WTC11 (cell line): ENCODE data around the gene KAT6B. TPM values are rescaled to one million over a fixed set of nuclear protein-coding genes. Genes with fewer than 3 reads are reported as not detected.

Experiments
- ATAC-seq: fragments of 200-7000 bp; cut with Tn5 transposase; 2 replicates; pipeline ENCODE4 v1.10.0; 2021; ENCODE audit warnings: mild to moderate bottlenecking, moderate library complexity
- CTCF ChIA-PET: fragments of 300-600 bp; sonication (Branson Sonifier 250); formaldehyde crosslinking; loops from one replicate; lab custom pipeline; 2021; ENCODE audit warnings: antibody characterized with exemption; lab: Charles Lee
- POLR2A ChIA-PET: fragments of 350-600 bp; sonication (Branson Sonifier 250); formaldehyde crosslinking; loops from one replicate; lab custom pipeline; 2021; ENCODE audit warnings: antibody characterized with exemption; lab: Charles Lee
- DNase-seq: peaks from one replicate; pipeline ENCODE4 v3.0.0; 2021; ENCODE audit warnings: low spot score
- H3K27ac Mint-ChIP-seq: 2 replicates; pipeline ENCODE4 v1.8.0; 2021; ENCODE audit warnings: mixed read lengths
- H3K27me3 Mint-ChIP-seq: 2 replicates; pipeline ENCODE4 v1.8.0; 2021; ENCODE audit warnings: low read depth, mild to moderate bottlenecking, moderate library complexity, mixed read lengths
- H3K36me3 Mint-ChIP-seq: 2 replicates; pipeline ENCODE4 v1.8.0; 2021; ENCODE audit warnings: mixed read lengths
- H3K4me1 Mint-ChIP-seq: 2 replicates; pipeline ENCODE4 v1.8.0; 2022; ENCODE audit warnings: mixed read lengths
- H3K4me3 Mint-ChIP-seq: 2 replicates; pipeline ENCODE4 v1.8.0; 2021; ENCODE audit warnings: mild to moderate bottlenecking, moderate library complexity, mixed read lengths
- H3K9me3 Mint-ChIP-seq: 2 replicates; pipeline ENCODE4 v1.8.0; 2021; ENCODE audit warnings: mixed read lengths
- ATF1 ChIP-seq: sonication (generic); formaldehyde crosslinking; IDR thresholded peaks from 2 replicates; pipeline ENCODE4 v1.8.1; 2023; ENCODE audit warnings: mild to moderate bottlenecking, moderate library complexity, missing genetic modification reagents
- ATF2 ChIP-seq: sonication (generic); formaldehyde crosslinking; IDR thresholded peaks from 2 replicates; pipeline ENCODE4 v1.8.1; 2022; ENCODE audit warnings: low read depth, missing genetic modification reagents, borderline replicate concordance
- ATF3 ChIP-seq: sonication (generic); formaldehyde crosslinking; conservative IDR thresholded peaks from 2 replicates; pipeline ENCODE4 v1.8.1; 2022; ENCODE audit warnings: mild to moderate bottlenecking, missing genetic modification reagents
- EMX1 ChIP-seq: fragments of 250-450 bp; sonication (Bioruptor Pico); IDR thresholded peaks from 2 replicates; pipeline ENCODE4 v1.8.0; 2021; ENCODE audit warnings: mild to moderate bottlenecking
- FOXJ3 ChIP-seq: sonication (generic); formaldehyde crosslinking; IDR thresholded peaks from 2 replicates; pipeline ENCODE4 v1.9.0; 2021; ENCODE audit warnings: missing genetic modification reagents, mild to moderate bottlenecking, borderline replicate concordance
- JUN ChIP-seq: sonication (generic); formaldehyde crosslinking; IDR thresholded peaks from 2 replicates; pipeline ENCODE4 v1.8.0; 2023; ENCODE audit warnings: mild to moderate bottlenecking, missing genetic modification reagents
- MXD4 ChIP-seq: fragments of 250-450 bp; sonication (Bioruptor Pico); IDR thresholded peaks from 2 replicates; pipeline ENCODE4 v1.8.0; 2021; ENCODE audit warnings: mild to moderate bottlenecking, moderate library complexity, borderline replicate concordance
- PRRX2 ChIP-seq: fragments of 250-450 bp; sonication (Bioruptor Pico); IDR thresholded peaks from 2 replicates; pipeline ENCODE4 v1.8.0; 2021; ENCODE audit warnings: mild to moderate bottlenecking
- SMAD3 ChIP-seq: sonication (generic); formaldehyde crosslinking; IDR thresholded peaks from 2 replicates; pipeline ENCODE4 v1.8.0; 2022; ENCODE audit warnings: missing genetic modification reagents, mild to moderate bottlenecking, borderline replicate concordance
- TEAD1 ChIP-seq: sonication (generic); formaldehyde crosslinking; IDR thresholded peaks from 2 replicates; pipeline ENCODE4 v1.8.0; 2022; ENCODE audit warnings: mild to moderate bottlenecking, missing genetic modification reagents
- USF2 ChIP-seq: sonication (generic); formaldehyde crosslinking; IDR thresholded peaks from 2 replicates; pipeline ENCODE4 v1.8.1; 2023; ENCODE audit warnings: mild to moderate bottlenecking, missing genetic modification reagents, moderate library complexity
- ZBTB43 ChIP-seq: sonication (generic); formaldehyde crosslinking; IDR thresholded peaks from 2 replicates; pipeline ENCODE4 v1.8.1; 2023; ENCODE audit warnings: mild to moderate bottlenecking, missing genetic modification reagents
- ZNF121 ChIP-seq: sonication (generic); formaldehyde crosslinking; IDR thresholded peaks from 2 replicates; pipeline ENCODE4 v1.8.0; 2023; ENCODE audit warnings: missing genetic modification reagents
- ZNF232 ChIP-seq: sonication (generic); formaldehyde crosslinking; IDR thresholded peaks from 2 replicates; pipeline ENCODE4 v1.8.0; 2022; ENCODE audit warnings: mild to moderate bottlenecking, missing genetic modification reagents
- ZNF263 ChIP-seq: sonication (generic); formaldehyde crosslinking; IDR thresholded peaks from 2 replicates; pipeline ENCODE4 v1.8.1; 2022; ENCODE audit warnings: low read depth, mild to moderate bottlenecking, moderate library complexity, missing genetic modification reagents
- ZNF416 ChIP-seq: fragments of 250-450 bp; sonication (Bioruptor Pico); IDR thresholded peaks from 2 replicates; pipeline ENCODE4 v1.9.0; 2021; ENCODE audit warnings: mild to moderate bottlenecking, inconsistent platforms
- ZNF423 ChIP-seq: fragments of 250-450 bp; sonication (Bioruptor Pico); IDR thresholded peaks from 2 replicates; pipeline ENCODE4 v2.1.2; 2022; ENCODE audit warnings: mild to moderate bottlenecking, moderate library complexity
- ZNF425 ChIP-seq: fragments of 250-450 bp; sonication (Bioruptor Pico); conservative IDR thresholded peaks from 2 replicates; pipeline ENCODE4 v1.9.0; 2021; ENCODE audit warnings: mild to moderate bottlenecking
- total RNA-seq: library from RNA; stranded (reverse); gene quantifications from 3 replicates; pipeline ENCODE4 v1.2.3, GENCODE V29; 2021
- TF ChIP-seq, protein P1 (sequence below): sonication (generic); formaldehyde crosslinking; IDR thresholded peaks from 2 replicates; pipeline ENCODE4 v1.8.1; 2023; ENCODE audit warnings: mild to moderate bottlenecking, missing genetic modification reagents, borderline replicate concordance

KAT6B gene
- total RNA-seq, 1 experiment from 2014 or later = 18.5 TPM

- H3K4me3 Mint-ChIP-seq = no peak overlapping the region
- DNase-seq (no peak), ATAC-seq (no peak)
- ChIA-PET CTCF (no interaction called here), POLR2A (no interaction called here)
- TF ChIP-seq ZNF416 (CRISPR knock-in tag) (no peak), FOXJ3 (CRISPR knock-in tag) (no peak), SMAD3 (CRISPR knock-in tag) (no peak), MXD4 (CRISPR knock-in tag) (no peak)
- H3K27me3 Mint-ChIP-seq = no peaks in the 10 kb centered on the region
- 0 out of 2 replicates have a peak, but pooled peaks cover 3% of the 10 kb centered on the region for H3K4me1 Mint-ChIP-seq
- H3K36me3 Mint-ChIP-seq = 0 out of 2 replicates have a peak, but pooled peaks cover 4% of the 10 kb centered on the region
- H3K27ac Mint-ChIP-seq = no peak overlapping the region
- H3K9me3 Mint-ChIP-seq = no peaks in the 10 kb centered on the region
Measured at GRCh38 chr10:75002351-75002725, 175.9 kb downstream of the KAT6B start.

GRCh38 chr10:75002967-75003594 lies 176.7 kb downstream of the KAT6B start:
- Mint-ChIP-seq H3K9me3 (no peaks in the 10 kb centered on the region), H3K4me3 (no peak overlapping the region), H3K36me3 (0 out of 2 replicates have a peak, but pooled peaks cover 4% of the 10 kb centered on the region), H3K4me1 (0 out of 2 replicates have a peak, but pooled peaks cover 3% of the 10 kb centered on the region), H3K27me3 (no peaks in the 10 kb centered on the region), H3K27ac (no peak overlapping the region)
- TF ChIP-seq, protein P1, sequence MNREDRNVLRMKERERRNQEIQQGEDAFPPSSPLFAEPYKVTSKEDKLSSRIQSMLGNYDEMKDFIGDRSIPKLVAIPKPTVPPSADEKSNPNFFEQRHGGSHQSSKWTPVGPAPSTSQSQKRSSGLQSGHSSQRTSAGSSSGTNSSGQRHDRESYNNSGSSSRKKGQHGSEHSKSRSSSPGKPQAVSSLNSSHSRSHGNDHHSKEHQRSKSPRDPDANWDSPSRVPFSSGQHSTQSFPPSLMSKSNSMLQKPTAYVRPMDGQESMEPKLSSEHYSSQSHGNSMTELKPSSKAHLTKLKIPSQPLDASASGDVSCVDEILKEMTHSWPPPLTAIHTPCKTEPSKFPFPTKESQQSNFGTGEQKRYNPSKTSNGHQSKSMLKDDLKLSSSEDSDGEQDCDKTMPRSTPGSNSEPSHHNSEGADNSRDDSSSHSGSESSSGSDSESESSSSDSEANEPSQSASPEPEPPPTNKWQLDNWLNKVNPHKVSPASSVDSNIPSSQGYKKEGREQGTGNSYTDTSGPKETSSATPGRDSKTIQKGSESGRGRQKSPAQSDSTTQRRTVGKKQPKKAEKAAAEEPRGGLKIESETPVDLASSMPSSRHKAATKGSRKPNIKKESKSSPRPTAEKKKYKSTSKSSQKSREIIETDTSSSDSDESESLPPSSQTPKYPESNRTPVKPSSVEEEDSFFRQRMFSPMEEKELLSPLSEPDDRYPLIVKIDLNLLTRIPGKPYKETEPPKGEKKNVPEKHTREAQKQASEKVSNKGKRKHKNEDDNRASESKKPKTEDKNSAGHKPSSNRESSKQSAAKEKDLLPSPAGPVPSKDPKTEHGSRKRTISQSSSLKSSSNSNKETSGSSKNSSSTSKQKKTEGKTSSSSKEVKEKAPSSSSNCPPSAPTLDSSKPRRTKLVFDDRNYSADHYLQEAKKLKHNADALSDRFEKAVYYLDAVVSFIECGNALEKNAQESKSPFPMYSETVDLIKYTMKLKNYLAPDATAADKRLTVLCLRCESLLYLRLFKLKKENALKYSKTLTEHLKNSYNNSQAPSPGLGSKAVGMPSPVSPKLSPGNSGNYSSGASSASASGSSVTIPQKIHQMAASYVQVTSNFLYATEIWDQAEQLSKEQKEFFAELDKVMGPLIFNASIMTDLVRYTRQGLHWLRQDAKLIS = no peak
- no peak for TF ChIP-seq ZNF263 (CRISPR knock-in tag)
- no peak for ATAC-seq
- POLR2A ChIA-PET = no interaction called here
- CTCF ChIA-PET = interaction anchor here (0.7 to 1.6 kb wide), 3 partner anchors 13 to 232 kb away, joined by 3 to 5 read pairs (median 5); partner anchors contain the start of gene COMTD1
- no peak for DNase-seq

DNA sequence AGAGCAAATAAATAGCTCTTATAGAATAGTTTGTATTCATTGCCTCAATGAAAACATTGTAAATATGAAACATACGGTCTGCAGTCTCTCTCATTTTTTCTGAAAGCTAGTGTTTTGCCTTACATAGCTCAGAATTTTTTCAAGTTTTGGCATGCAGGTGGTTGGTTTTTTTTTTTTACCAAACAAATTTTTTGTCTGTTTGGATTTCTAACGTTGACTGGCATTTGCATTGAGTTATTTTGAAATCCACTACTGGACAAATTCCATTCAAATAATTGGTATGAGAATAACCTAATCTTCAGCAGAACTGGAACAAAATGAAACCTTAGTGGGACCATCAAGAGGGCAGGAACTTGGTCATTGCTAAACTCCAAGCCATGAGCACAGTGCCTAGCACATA lies 177.5 kb downstream of the KAT6B start:
- DNase-seq (no peak), ATAC-seq (no peak)
- ChIA-PET POLR2A (no interaction called here), CTCF (interaction anchor here (0.7 to 1.6 kb wide), 2 partner anchors 105 to 231 kb away, joined by 3 to 5 read pairs; partner anchors contain the start of gene COMTD1)
- H3K9me3 Mint-ChIP-seq = no peaks in the 10 kb centered on the region
- H3K4me1 Mint-ChIP-seq = 0 out of 2 replicates have a peak, but pooled peaks cover 3% of the 10 kb centered on the region
- H3K27ac Mint-ChIP-seq = no peak overlapping the region
- TF ChIP-seq PRRX2 (no peak), ZNF423 (CRISPR knock-in tag) (no peak), ZBTB43 (CRISPR knock-in tag) (no peak), EMX1 (CRISPR knock-in tag) (no peak), TEAD1 (CRISPR knock-in tag) (no peak), ZNF232 (no peak), ATF1 (CRISPR knock-in tag) (no peak), ZNF121 (CRISPR knock-in tag) (no peak), USF2 (CRISPR knock-in tag) (no peak), ATF3 (CRISPR knock-in tag) (no peak), JUN (CRISPR knock-in tag) (no peak), ATF2 (CRISPR knock-in tag) (no peak), ZNF425 (CRISPR knock-in tag) (no peak)
- H3K36me3 Mint-ChIP-seq = no peaks in the 10 kb centered on the region
- no peak overlapping the region for H3K4me3 Mint-ChIP-seq
- no peaks in the 10 kb centered on the region for H3K27me3 Mint-ChIP-seq
